Activated CD4-positive, alpha-beta T cell treated with anti-CD3 and anti-CD28 coated beads, Interleukin-2, Interleukin-6, amounts not matched to agents 100 ng/mL and 50 ng/mL, durations not matched to agents 16 hours and 8 hours (primary cell): ENCODE results near the gene CCNG2.

ENCODE experiments used
- DNase-seq: peaks from one replicate; pipeline ENCODE4 v3.0.0-alpha.2; 2020

Gene CCNG2

DNA sequence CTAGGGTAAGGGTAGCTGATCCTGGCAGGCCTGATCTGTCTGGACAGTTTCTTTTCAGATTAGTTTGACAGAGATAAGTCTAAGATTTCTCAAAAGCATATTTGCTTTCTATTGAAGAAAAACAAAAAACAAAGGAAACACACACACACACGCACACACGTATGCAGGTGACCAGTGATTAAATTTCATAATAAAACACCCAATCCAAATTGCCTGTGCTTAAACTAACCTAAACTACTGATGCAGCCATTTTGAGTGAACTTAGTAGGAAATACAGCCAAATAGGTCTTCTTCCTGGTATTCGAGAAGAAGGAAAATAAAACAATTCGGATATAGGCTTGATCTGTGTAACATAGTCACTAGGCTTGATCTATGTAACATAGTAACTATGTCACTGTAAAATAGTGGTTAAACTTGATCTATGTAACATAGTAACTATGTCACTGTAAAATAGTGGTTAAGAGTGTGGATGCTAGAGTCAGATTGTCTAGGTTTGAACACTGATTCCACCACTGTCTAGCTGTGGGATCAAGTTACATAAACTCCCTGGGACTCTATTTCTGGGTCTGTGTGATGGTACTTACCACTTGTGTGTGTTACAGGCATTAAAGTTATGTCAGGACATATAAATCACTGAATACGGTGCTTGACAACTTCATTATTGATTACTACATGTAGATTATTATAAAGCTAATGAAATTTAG is 9.8 kb upstream of the CCNG2 start:
- no peak for DNase-seq

DNA sequence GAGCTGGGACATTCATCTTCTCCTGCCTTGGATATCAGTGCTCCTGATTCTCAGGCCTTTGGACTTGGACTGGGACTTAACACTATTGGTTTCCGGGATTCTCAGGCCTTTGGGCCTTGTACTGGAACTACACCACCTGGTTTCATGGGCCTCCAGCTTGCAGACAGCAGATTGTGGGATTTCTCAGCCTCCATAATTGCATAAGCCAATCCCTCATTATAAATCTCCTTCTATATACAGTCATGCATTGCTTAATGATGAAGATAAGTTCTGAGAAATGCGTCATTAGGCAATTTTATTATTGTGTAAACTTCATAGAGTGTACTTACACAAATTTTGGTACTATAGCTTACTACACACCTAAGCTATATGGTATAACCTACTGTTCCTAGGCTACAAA is 8.9 kb upstream of the CCNG2 start:
- no peak for DNase-seq

DNA sequence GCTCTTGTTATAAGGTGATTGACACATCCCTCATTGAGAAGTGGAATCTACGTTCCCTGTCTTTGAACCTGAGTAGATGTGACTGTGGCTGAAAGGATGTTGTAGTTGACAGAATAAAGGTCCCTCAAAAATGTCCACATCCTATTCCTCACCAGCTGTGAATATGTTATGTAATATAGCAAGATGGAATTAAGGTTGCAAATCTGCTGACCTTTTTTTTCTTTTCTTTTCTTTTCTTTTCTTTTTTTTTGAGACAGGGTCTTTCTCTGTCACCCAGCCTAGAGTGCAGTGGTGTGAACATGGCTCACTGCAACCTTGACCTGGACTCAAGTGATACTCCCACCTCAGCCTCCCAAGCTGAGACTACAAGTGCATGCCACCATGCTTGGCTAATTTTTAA is 7.2 kb upstream of the CCNG2 start:
- no peak for DNase-seq

DNA sequence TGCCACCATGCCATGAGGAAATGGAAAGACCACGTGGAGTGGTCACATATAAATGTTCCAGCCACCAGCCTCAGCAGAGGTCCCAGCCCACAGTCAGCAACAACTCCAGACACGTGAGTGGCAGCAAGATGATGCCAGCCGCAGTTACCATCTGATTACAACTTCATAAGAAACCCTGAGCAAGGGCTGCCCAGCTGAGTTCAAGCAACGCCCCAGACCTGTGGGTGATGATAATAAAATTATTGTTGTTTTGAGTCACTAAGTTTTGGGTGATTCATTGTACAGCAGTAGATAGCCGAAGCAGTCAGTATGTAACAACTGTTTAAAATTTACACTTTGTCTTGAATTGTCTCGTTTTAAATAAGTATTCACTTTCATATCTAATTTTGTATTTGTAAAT is 5.8 kb upstream of the CCNG2 start:
- no peak for DNase-seq

DNA sequence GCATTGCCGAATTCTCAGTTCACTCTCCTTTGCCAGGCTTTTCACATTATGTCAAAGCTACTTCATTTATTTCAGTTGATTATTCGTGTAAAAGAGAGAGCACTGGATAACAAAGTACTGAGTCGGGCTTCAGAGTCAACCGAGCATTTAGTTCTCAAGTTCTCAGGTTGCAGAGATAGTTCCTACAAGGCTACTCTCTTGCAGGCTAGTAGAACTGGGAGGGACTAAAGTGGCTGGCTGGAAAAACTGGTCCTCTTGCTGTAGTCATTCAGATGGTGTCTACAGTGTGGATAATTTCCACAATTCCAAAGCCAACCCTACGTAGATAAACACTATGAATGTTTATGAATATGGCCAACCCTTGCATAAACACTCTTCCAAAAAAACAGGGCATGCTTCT is 4.6 kb upstream of the CCNG2 start:
- no peak for DNase-seq

DNA sequence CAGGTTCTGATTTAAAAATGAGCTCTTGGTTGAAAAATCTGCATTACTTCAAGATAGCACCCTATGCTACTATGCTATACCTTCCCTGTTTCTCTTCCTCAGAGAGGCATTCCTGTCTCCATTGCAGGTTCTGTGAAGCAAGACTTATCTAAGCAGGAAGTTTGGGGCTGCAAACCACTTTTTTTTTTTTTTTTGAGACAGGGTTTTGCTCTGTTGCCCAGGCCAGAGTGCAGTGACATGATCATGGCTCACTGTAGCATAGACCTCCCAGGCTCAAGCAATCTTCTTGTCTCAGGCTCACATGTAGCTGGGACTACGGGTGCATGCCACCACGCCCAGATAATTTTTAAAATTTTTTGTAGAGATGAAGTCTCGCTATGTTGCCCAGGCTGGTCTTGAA is 4.0 kb upstream of the CCNG2 start:
- DNase-seq, result no peak

DNA sequence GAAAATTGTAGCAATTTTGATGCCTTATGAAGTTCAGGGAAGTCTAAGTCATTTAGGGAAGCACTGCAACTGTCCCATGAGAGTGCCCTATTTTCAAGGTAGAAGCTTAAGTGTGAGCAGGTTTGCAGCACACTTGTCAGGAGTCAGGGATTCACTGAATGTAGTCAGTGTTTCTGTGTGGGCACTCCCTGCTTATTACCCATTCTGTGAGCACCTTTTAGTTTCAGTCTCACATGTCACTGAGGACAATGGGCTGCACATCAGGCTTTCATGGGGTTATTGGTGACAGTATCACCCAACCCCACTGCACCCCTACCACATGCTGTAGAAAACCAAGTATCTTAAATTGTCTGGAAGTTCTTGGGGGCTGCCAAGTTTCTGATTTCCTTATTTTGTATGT is 2.9 kb upstream of the CCNG2 start:
- DNase-seq, result no peak

DNA sequence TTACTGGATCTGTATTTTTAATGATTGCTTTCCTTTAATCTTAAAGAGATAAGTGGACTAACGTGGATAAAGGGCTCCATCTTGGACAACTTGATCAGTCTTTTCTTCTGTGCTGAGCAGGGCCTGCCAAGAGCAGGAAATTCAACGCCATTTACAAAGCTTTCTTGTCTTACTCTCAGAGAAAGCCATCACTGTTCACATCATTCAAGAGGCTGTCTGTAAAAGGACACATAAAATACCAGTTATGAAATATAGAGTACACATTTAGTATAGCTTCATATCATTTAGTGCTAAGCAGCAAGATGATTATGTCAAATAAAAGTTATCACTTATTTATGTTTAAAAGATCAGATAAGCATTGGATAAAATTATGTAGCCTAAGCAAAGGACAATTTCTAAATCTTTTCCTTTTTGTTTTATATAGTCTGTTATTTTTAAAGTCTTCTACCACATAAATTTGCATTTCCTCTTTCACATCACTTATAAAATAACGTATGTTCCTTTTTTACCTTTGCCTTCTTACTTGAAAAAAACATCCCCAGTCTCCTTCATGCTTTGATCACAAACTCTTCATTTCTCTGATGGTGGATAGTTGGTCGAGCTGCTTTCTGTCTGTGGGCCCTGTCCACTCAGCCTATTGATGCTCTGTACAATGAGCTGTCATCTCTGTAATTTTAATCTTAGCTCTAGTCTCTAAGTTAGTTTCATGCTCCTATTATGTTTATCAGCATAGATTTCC is 2.1 kb upstream of the CCNG2 start:
- no peak for DNase-seq

DNA sequence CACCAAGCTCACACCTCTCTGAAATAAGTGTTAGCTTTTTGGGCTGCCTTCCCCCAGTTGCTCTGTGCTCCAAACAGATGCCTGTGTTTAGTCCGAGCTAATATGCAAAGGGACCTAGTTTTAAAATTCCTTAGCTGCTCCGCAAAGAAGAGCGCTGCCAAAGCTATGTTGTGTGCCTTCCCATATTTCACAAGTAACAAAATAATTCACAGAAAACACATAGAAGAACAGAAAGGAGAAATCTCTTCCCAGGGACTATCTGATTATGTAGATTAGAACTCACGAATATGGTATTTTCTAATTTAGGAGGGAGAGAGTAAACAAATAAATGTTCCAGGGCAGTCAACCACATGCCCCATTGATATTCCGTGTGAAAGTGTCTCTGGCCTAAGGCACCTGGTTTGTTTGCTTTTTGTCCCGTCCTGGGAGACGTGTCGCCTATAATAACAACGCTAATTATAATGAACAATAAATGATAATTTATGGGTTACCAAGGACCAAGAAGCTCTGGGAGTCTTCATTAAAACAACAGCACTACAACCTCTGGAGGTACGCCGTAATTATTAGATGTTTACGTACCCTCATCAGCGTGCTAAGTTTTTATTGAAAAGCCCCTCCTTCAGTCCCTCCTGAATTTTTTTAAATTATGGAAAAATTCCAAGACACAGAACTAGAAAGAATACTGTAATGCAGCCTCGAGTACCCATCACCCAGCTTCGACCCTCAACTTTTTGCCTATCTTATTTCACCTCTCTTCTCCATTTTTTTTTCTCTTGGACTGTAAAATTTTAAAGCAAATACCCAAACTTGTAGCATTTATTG is 1.2 kb upstream of the CCNG2 start:
- no peak for DNase-seq

DNA sequence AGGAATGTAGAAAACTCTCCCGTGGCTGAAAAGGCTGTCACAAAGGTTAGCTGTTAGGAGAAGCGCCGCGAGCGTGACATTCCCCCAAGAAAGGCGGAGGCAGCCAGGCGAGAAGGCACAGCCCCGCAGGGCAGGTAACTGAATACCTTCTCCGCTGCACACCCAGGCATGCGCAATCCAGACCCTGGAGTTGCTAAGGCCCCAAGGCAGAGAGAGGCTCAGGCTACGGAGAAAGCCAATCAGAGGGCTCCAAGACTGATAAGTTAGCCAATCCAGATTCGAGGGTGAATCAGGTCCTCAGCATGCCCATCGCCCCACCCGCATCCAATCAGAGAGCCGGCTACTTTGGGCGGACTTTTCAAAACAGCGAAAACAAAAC is 485 bp upstream of the CCNG2 start:
- peak; percentile 97 for DNase-seq

DNA sequence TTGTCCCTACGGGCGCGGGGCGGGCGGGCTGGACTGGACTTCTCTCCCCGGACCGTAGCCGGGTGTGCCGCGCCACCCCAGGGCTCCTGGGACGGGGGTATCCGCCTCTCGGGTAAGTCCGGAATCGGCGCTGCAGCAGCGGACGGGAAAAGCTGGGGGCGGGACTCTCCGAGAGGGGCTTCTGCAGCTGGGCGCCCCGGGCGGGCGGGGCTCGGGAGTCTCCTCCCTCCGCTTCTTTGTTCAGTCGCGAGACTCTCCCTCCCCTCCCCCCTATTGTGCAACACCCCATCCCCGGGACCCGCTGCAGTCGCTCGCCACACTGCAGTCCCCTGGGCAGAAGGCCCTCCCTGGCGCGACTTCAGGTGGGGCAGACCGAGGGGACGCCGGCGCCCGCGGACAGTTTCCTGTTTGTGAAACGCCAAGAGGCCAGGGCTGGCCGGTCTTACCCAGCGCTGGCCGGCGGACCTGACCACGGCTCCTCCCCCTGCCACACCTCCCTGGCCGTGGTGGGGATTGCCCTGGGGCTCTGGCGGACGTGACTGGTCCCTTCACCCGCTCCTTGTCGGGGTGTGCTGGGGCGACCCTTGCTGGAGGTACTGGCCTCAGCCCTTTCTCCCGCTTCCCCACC is 966 bp downstream of the CCNG2 start:
- peak; percentile 77 for DNase-seq

DNA sequence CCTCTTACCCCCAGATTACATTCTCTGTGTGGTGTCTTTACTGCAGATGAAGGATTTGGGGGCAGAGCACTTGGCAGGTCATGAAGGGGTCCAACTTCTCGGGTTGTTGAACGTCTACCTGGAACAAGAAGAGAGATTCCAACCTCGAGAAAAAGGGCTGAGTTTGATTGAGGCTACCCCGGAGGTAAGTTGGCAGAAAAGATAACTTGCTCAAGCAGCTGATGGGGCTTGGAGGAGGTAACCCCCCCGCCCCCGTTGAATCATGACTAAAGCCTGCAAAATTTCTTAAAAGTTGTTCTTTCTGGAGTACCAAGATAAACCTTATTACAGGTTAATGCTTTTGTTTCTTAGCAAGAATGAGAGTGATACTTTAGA is 1.5 kb downstream of the CCNG2 start:
- DNase-seq, result no peak

DNA sequence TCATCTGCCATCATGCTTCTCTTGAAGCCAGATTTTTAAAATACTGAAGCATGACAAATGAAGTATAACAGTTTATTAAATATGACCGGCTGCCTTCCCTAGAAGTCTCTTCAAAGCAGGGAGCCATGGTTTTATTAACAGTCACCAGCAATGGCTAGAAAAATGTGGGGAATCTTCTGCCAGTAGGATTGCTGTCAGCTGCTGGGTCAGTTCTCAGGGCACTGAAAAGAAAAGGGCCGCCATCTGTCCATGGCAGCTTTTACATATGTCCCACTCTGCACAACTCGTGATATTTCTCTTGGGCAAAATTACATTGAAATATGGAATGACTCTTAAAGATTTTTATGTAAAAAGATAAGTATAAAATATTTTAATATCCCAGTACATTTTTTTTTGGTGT is 2.8 kb downstream of the CCNG2 start:
- DNase-seq, result no peak

DNA sequence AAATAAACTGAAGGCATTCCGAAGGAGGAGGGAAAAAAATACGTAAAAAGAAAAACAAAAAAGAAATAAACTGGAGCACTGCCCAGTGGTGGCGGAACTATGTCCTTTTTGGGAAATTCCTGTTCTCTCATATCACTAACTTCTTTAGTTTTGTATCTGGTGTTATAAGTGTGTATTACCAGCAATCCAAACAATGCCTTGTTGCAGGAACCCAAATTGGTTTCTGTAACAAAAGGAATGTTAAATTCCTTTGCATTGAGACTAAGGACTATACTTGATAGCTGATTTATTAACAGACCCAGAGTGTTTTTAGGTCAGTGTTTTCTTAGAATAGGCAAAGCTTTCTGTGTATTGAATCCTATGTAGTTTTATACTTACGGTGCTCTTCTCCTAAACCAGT is 6.6 kb downstream of the CCNG2 start:
- no peak for DNase-seq

DNA sequence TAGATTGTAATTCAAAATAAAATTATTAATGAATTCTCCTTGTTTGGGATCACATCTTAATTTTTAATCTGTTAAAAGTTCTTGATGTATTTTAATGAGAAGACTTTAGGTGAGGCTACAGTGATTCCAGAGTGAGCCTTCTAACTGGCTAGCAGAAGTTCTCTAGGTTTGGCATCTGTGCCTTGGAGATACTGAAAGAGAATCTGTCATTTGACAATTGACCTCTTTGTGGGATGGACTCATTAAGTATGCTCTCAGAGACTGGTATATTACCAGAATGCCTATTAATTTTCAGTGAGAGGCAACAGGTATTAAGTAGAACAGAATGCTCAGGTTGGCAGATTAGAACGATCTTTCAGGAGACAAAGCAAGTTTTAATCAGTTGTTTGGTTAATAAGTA is 10.2 kb downstream of the CCNG2 start:
- DNase-seq, result no peak

DNA sequence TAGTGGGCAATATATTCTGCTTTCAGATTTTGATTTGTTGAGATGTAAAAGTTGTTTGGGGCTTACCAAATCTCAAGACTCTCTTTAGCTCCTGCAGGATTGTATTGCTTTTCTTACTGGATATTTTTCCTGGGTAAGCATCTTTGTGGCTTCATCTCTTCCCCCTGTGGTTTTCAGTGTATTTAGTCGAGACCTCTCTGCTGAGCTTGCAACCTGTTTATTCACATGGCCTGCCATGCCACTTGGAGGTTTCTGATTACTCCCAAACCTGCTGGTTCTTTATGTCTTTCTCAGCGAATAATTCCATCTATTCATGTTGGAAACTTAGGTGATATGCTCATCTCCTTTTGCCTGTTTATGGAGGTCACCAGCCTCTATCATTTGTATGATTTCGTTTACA is 10.9 kb downstream of the CCNG2 start:
- DNase-seq, result no peak

DNA sequence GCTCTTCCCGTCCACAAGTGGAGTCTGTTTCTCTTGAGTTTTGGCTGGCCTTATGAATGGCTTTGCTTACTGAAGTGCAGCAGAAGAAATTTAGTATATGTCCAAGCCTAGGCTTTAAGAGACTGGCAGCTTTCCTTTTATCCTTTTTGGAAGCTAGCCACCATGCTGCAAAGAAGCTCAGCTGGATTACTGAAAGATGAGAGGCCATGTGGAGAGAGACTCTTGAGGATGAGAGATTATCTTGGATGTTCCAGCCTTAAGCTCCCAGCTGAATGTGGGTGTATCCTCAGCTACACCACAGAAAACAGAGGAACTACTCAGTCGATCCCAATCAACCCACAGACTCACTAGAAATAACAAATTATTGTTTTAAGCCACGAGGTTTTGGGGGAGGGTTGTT is 12.5 kb downstream of the CCNG2 start:
- no peak for DNase-seq

DNA sequence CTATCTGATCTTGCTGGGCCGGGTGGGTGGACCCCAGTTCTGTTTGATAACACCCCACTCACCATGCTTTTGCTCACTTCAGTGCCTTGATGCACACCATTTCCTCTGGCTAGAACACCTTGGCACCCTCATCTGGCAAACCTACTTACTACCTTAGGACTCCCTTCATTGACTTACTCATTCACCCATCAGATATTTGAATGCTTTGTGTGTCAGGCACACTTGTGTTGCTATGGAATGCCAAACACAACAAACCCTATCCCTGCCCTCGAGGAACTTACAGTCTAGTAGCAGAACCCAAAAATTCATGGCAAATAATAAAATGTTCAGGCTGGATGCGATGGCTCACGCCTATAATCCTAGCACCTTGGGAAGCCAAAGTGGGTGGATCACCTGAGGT is 13.9 kb downstream of the CCNG2 start:
- DNase-seq, result no peak

DNA sequence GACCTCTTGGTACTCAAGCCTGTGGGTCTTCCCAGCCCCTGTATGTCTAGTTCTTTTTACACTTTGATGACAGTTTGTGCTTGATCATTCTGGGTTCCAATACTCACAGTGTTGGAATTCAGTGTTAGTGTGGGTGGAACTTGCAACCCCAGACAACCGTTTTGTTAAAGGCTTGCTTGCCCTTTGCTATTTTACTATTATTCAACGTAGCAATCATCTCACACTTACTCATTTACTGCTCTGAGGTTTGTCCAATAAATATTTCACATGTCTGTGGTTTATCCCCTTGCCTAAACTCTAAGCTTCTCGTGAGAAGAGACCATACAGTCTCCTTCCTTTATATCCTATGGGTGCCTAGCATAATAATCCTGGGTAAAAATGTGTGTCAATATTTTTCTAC is 15.3 kb downstream of the CCNG2 start:
- DNase-seq, result no peak

DNA sequence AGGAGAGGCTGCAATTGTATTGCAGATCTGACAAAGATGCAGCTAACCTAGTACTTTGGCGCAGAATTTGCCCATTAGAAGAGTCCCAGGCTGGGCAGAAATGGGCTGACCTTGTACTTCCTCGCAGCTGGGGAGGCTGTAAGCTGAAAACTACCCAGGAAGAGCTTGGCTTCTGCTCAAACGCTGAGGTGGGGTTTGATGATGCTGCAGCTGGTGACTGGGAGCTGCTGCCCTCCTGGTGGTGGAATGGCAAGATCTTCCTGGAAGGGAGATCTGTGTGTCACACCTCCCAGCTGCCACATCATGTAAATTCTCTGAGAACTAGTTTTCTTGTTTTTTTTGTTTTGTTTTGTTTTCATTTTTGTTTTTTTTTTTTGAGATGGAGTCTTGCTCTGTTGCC is 17.4 kb downstream of the CCNG2 start:
- no peak for DNase-seq

DNA sequence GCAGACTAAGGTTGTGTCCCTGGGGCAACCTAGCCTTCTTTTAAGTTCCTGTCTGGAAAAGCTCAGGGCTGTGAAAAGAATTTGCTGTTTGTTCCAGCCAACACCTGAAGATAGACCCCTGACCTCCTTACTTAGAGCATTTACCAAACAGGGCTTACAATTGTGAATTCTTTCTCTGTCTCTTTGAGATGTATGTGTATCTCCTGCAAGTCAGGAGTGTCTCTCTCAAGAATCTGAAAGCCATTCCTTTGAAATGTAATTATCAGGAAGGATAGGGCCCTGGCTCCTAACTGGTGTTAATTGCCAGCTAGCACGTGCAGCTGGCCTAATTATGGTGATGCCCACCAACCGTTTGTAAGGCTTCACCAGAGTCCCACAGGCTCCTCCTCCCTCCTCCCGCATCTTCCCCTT is 18.2 kb downstream of the CCNG2 start:
- DNase-seq, result no peak

DNA sequence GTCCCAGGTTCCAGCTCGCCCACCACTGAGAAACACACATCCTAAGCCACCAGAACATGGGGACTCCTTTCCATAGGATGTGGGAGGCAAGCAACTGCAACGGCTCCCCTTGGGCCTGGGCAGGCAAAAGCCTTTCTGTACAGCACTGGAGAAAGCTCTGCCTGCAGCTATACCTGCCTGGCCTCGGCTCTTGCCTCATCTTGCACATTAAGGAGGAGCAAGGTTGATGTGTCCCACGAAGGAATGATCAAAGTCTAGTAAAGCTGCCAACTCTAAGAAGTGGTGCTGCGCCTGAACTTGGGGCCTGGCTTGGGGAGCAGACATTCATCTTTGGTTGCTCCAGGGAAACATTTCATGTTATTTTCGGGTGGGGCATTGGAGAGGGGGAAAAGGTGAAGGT is 19.6 kb downstream of the CCNG2 start:
- DNase-seq, result no peak

DNA sequence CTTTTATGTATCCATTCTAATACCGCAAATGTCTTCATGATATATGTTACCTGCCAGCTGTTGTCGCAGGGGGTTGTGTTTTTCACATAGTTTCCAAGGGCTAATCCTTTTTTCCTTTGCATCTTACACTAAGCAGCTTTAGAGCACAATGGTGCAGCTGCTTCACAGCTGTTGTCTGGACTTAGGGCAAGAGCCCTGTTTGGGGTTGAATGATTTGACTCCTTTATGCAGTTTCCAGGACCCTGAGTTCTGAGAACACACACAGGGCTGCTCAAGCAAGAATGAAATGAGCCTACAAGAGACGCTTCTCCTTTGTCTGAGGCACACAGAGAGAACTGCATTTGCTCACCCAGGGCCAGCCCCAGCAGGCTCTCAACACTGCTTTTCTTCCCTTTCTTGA is 20.2 kb downstream of the CCNG2 start:
- no peak for DNase-seq

DNA sequence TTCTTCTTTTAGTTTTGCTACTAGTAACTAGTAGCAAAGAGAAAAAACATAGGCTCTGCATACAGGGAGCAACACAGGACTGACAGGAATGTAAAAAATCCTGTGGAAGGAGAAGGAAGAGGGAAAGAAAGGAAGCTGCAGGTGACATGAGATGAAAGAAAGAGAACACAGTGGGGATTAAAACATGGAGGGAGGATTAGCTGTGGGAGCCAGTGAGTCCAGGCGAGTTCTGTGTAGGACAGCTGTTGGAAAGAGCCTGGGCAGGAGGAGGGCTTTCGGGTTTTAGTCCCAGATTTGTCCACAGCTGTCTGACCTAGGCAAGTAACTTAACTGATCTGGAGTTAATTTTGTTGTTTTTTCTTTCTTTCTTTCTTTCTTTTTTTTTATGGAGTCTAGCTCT is 21.6 kb downstream of the CCNG2 start:
- no peak for DNase-seq
